NCI-H1694 treated with DMSO at 0.1 percent for 48 hours (cell line): ENCODE data around the gene LRMDA.
A peak's percentile ranks its signal among the peaks of the same experiment; 100 is the strongest.
"Not testable (repeated sequence)": the region's sequence is repeated elsewhere in the genome, so short reads cannot be mapped to it uniquely, and the experiment has no call there.

ENCODE experiments used
- DNase-seq: peaks from one replicate; lab custom pipeline; 2025; lab: John Stamatoyannopoulos, UW

Gene LRMDA

DNA sequence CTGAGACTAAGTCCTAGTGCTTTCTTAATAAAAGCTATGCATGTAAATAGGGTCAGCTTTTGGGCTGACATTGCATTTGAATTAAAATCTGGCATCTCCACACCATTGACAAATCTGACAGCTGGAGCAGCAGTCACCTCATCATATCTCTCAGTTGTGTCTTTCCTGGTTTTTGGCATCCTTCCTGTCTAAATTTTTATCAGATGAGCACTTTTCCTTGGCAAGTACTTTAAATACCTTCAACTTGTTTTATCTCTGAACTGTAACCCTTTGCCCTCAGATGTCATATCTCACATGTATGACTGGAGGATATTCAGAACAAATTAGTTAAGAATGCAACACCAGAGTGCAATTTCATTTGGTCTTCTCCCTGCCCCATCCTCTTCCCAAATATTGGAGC is 1066.2 kb downstream of the LRMDA start:
- no peak for DNase-seq

DNA sequence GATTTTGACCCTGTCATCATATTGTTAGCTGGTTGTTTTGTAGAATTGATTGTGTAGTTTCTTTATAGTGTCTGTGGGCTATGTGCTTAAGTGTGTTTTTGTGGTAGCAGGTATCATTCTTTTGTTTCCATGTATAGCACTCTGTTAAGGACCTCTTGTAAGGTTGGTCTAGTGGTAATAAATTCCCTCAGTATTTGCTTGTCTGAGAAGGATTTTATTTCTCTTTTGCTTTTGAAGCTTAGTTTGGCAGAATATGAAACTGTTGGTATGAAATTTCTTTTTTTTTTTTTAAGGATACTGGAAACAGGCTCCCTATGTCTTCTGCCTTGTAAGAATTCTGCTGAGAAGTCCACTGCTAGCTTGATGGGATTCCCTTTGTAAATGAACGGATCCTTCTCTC is 1073.4 kb downstream of the LRMDA start:
- DNase-seq = no peak

DNA sequence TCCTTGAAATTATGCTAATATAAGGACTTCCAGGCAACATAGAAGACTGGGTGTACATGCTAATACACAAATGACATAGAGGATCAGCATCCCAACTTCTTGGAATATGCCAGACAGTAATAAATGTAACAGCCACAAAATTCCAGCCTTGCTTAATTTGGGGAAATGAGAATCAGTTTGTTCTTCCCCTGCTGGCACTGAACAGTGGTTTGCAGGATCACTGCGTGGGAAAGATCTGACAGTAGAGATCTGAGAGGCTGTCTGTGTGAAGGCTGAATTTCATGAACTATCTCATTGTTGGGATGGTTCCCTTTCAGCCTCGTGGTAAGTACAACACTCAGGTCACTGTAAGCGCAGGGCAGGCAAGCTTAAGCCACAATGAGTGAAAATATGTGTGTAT is 1078.0 kb downstream of the LRMDA start:
- DNase-seq = no peak

DNA sequence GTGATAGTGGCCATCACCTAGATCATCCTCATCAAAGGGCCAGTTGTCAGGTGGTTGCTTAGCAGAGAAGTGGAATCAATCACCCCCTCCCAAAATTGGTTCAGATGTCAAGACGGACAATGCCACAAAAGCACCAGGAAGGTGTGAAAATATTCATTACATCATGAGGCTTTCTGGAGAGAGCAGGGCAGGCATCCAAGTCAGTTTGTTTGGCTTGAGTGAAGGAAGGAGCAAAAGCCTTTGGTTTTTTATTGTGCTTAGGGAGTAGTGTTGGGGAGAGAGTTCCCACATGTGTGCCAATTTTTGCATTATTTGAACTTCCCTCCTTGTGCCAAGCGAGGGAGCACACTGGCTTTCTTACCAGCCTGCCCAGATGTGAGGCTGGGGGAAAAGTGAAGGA is 1082.9 kb downstream of the LRMDA start:
- no peak for DNase-seq

GRCh38 chr10:76514869-76515268 is 1083.4 kb downstream of the LRMDA start:
- DNase-seq = no peak

GRCh38 chr10:76522547-76522946 is 1091.1 kb downstream of the LRMDA start:
- no peak for DNase-seq

DNA sequence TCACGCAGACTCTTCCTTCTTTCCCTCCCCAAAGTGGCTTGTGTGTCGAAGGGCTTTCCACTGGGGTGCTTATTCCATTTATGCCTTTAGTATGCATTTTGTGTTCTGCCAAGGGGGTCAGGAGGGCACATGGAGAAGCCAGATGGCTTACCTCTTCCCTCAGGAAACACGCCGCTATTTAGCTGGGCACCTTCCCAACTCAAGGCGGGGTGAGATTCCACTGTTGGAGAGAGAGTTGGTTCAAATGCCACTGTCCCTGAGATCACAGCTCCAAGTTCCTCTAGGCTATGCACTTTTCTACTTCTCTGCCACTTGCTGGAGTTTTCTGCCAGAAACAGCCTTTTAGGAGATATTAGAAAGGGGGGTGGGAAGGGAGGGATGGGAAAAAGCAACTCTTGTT is 1091.8 kb downstream of the LRMDA start:
- DNase-seq = peak; percentile 9

DNA sequence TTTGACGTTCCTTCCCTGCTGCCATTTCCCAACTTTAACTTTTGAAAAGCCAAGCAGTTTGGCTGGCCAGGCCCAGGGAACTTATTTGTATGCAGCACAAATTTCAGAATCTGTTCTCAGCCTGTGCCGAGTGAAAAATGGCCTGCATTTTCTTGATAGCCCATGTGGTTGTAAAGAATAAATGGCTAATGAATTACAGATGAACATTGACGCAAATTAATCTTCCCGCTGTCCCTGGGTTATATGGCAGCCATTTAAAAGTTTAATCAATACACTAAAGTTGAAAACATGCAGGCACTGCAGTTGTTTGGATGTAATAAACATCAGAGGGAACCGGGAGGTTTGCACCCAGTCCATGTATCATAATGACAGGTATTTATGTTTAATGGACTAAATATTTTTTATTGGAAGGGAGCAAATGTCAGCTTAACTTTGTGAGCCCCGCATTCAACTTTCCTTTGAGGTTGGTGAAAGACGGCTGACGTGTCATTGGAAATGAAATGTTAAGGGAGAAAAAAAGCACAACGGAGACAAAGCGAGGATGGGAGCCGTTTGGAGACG is 1092.4 kb downstream of the LRMDA start:
- no peak for DNase-seq

- not testable (repeated sequence) for DNase-seq
Observed at GRCh38 chr10:76526833-76527232, 1095.4 kb downstream of the LRMDA start.

- DNase-seq = no peak
Observed at GRCh38 chr10:76540331-76540730, 1108.9 kb downstream of the LRMDA start.

GRCh38 chr10:76540786-76541185 is 1109.4 kb downstream of the LRMDA start:
- no peak for DNase-seq

GRCh38 chr10:76541852-76542251 is 1110.4 kb downstream of the LRMDA start:
- no peak for DNase-seq

- no peak for DNase-seq
Observed at GRCh38 chr10:76542307-76542930, 1111.0 kb downstream of the LRMDA start.

DNA sequence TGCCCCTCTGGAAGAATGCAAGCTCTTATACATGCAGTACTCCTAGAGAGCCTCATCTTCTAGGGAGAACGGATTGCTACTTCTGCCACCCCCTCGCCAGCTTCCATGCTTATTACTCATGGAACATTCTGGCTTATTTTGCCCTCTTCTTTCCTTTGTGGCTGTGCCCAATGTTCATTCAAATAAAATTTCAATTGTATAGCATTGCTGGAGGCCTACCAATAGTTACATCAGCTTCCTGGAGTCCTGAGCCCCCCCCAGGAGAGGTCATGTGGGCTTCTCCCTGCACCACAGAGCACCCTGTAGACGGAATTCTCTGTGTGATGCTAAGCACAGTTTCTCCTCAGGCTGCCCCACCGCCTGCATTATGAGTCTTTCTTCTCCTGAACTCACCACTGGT is 1112.2 kb downstream of the LRMDA start:
- DNase-seq = no peak

DNA sequence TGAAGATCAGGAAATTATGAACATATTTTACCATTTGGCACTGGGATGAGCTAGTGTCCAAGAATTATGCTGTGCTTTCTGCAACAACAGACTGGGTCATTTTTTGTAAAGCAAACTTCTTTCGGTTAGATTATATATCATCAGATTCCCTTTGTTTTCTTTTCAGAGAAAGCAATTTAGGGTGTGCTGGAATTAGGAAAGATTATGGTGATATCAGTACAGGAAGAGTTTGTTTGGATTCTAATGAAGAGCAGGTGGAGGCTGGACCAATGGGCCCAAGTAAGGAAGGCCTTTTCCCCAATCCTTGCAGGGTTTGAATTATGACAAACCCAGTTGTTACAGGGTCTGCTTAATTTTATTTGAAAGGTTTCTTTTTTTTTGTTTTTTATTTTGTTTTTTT is 1113.4 kb downstream of the LRMDA start:
- DNase-seq = no peak

DNA sequence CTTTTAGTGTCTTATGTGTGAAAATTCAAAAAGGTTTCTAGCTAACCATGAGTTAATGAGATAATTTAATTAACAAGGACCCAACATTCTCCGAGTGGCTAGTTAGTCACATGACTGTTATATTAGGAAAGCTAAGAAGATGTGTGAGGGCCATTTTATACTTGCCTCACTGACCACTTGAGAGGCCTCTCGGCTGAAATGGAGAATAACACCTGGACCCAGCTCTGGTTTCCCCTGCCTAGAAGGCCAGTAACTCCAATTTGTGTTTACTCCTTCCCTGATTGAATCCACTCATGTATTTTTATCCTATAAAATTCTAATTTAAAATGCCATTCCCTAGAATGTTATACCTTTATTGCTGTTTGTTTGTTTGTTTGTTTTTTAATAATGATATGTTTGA is 1115.0 kb downstream of the LRMDA start:
- DNase-seq = no peak

DNA sequence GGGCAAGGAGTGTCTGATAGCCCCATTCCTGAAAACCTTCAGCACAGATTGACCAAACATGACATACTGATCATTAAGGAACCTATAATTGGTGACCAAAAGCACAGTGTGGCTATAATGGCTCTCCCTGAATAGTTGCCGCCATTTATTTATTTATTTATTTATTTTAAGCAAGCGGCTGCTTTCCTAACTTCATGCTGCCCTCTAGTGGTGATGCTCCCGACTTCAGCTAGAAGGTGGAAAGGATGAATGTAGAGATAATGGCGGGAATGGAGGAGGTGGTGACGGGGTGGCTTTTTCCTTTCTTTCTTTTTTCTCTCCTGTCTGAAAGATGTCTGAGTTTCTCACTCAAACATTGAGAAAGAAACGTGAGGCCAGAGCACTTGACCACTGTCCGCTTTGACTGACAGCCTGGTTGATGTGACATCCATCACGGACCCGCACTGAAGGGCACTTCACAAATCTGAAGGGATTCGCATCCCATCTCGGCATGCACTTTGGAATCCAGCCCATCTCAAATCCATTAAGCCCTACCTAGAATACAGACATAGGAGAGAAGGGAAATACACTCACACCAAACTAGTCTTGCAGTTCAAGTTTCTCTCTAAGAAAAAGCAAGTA is 1116.0 kb downstream of the LRMDA start:
- peak; percentile 71 for DNase-seq

GRCh38 chr10:76548716-76549115 is 1117.3 kb downstream of the LRMDA start:
- no peak for DNase-seq

- no peak for DNase-seq
Observed at GRCh38 chr10:76549171-76549570, 1117.7 kb downstream of the LRMDA start.

DNA sequence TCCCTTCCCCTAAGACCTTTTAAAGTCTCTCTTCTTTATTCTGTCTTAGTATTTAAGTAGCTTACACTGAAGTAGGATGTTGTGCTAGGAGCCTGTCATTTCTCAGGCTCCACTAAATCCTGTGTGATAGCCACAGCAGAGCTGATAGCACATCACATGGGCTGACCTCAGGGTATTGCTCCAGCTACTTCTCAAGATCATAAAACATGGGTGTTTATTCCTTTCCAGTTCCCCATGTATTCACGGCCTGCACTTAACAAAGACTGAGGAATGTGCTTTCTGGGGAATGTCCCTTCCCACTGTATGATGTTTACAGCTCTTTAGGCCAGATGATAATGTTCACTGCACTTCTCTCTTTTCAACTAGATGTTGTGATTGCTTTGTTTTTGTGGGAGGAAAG is 1119.4 kb downstream of the LRMDA start:
- no peak for DNase-seq

- DNase-seq = no peak
Observed at GRCh38 chr10:76552091-76552873, 1120.9 kb downstream of the LRMDA start.

DNA sequence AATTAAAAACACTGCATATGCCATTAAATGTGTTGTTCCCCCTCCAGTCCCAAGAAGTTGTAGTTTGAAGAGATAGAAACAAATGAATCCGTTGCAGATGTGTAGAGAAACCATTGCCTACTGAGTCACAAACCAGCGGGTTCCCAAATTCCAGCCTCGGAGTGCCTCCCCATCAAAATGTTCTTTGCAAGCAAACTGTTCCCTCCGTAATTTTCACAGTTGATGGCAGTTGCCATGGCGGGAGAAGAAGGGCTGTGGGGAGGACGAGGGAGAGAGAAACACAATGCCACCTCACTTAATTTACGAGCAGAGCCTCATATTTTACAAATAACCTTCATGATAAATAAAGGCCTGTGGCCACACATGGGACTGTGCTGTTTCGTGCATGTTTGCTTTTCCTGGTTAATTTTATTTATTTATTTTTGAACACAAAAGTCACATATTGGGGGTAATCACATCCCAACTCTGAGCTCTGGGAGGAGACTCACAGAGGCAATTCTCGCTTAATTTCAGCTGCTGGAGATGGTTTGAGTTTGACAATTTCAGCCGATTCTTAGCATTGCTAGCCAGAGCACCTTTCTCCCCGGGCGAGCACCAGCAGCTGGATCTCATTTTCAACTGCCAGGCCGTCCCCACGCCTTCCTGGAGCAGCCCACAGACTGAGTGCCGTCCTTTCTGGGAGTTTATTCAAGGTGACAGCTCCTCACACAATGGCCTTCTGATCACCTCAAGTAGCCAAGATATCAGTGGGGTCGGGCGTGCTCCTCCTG is 1122.0 kb downstream of the LRMDA start:
- no peak for DNase-seq
